HG03575 (cell line): ENCODE results near the gene CACNG3.

ENCODE experiments used
- ATAC-seq: cut with Tn5 transposase; IDR thresholded peaks from one replicate; pipeline ENCODE4 v1.9.1; 2021; ENCODE audit not compliant: unreplicated experiment, insufficient number of reproducible peaks, low FRiP score; ENCODE audit errors: extremely low read depth

Gene CACNG3

GRCh38 chr16:24360936-24361335 lies 104.8 kb downstream of the CACNG3 start:
- no peak for ATAC-seq

GRCh38 chr16:24364596-24364995 lies 108.5 kb downstream of the CACNG3 start:
- no peak for ATAC-seq

GRCh38 chr16:24367186-24367710 lies 111.1 kb downstream of the CACNG3 start:
- ATAC-seq: no peak

- ATAC-seq: no peak
Measured at GRCh38 chr16:24372824-24373223, 116.7 kb downstream of the CACNG3 start.

DNA sequence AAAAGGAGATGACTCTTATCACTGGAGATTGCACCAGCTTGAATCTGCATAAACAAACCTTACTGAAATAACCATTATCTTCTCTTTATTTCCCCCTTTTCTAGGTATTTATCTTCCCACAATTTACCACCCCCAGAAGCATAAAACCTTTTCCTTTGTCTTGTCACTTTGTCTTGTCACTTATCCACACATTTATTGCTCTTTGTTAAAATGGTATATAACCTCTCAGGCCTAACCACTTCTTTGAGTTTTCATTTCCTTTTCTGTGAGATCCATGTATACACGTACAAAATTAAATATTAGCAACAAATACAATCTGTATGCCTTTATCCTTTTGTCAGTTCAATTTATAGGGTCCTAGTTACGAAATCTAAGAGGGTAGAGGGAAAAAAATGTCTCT lies 122.9 kb downstream of the CACNG3 start:
- no peak for ATAC-seq

GRCh38 chr16:24381470-24382118 lies 125.5 kb downstream of the CACNG3 start:
- no peak for ATAC-seq

GRCh38 chr16:24382762-24383407 lies 126.8 kb downstream of the CACNG3 start:
- no peak for ATAC-seq

DNA sequence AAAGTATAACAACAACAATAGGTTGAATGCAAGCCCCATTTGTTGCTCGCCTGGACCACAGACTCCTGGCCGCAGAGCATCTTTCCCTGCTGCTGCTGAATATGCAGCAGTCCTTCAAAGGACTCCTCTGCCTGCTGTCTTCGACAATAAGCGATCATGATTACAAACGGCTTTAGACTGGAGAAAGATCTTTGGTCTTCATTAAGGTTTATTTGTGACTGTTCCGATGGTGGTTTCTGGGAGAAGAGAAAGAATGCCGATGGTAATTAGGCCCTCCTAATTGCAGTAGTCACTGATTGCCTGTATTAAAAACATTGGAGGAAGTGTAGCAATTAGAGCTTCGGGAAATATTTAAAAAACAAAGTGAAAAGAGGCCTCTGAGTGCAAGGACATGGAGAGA lies 138.2 kb downstream of the CACNG3 start:
- no peak for ATAC-seq

- ATAC-seq: no peak
Measured at GRCh38 chr16:24396350-24397271, 140.5 kb downstream of the CACNG3 start.

- no peak for ATAC-seq
Measured at GRCh38 chr16:24409045-24409444, 152.9 kb downstream of the CACNG3 start.
